Activated CD4-positive, alpha-beta T cell treated with anti-CD3 and anti-CD28 coated beads, Interleukin-2, Interleukin-6, amounts not matched to agents 100 ng/mL and 50 ng/mL, durations not matched to agents 16 hours and 8 hours (primary cell): Measurements from ENCODE around the gene TBC1D14.
"Not testable (repeated sequence)": the region's sequence is repeated elsewhere in the genome, so short reads cannot be mapped to it uniquely, and the experiment has no call there.

Source experiments
- DNase-seq: peaks from one replicate; pipeline ENCODE4 v3.0.0-alpha.2; 2020

The TBC1D14 gene

GRCh38 chr4:6977846-6978245, 68.2 kb downstream of the TBC1D14 start:
- not testable (repeated sequence) for DNase-seq

- DNase-seq = no peak
Observed at GRCh38 chr4:6983544-6984142, 74.0 kb downstream of the TBC1D14 start.

GRCh38 chr4:6984612-6985425, 75.2 kb downstream of the TBC1D14 start:
- DNase-seq = no peak

GRCh38 chr4:6986072-6986780, 76.6 kb downstream of the TBC1D14 start:
- no peak for DNase-seq

- DNase-seq = peak; percentile 96
Observed at GRCh38 chr4:6986781-6987587, 77.4 kb downstream of the TBC1D14 start.

GRCh38 chr4:6987588-6987961, 77.9 kb downstream of the TBC1D14 start:
- DNase-seq = no peak

- DNase-seq = no peak
Observed at GRCh38 chr4:6988016-6988715, 78.5 kb downstream of the TBC1D14 start.

- no peak for DNase-seq
Observed at GRCh38 chr4:6989331-6989923, 79.8 kb downstream of the TBC1D14 start.

- DNase-seq = no peak
Observed at GRCh38 chr4:6990661-6991060, 81.0 kb downstream of the TBC1D14 start.

- DNase-seq = no peak
Observed at GRCh38 chr4:6991249-6991648, 81.6 kb downstream of the TBC1D14 start.

- no peak for DNase-seq
Observed at GRCh38 chr4:6991771-6992557, 82.3 kb downstream of the TBC1D14 start.

- no peak for DNase-seq
Observed at GRCh38 chr4:6992728-6993677, 83.4 kb downstream of the TBC1D14 start.

GRCh38 chr4:6996481-6996880, 86.9 kb downstream of the TBC1D14 start:
- no peak for DNase-seq

- DNase-seq = peak; percentile 52
Observed at GRCh38 chr4:6999172-7000086, 89.8 kb downstream of the TBC1D14 start.

GRCh38 chr4:7000421-7001176, 91.0 kb downstream of the TBC1D14 start:
- no peak for DNase-seq

GRCh38 chr4:7001271-7001670, 91.6 kb downstream of the TBC1D14 start:
- DNase-seq = no peak

- DNase-seq = no peak
Observed at GRCh38 chr4:7002336-7002735, 92.7 kb downstream of the TBC1D14 start.
